SU-DHL-6 (cell line): Measurements from ENCODE around the gene ZFP36L1.
A peak's percentile ranks its signal among the peaks of the same experiment; 100 is the strongest.

Experiments
- H2AFZ ChIP-seq: fragments of 200-600 bp; sonication (generic); 2 replicates; pipeline ENCODE4 v1.6.1; 2014; ENCODE audit warnings: low read depth, mild to moderate bottlenecking, moderate library complexity, mixed read lengths, antibody characterized with exemption, low read length; ENCODE audit not compliant: severe bottlenecking
- H3F3A ChIP-seq: fragments of 200-600 bp; shearing (Covaris generic); 2 replicates; pipeline ENCODE4 v1.6.0; 2016; ENCODE audit warnings: antibody characterized with exemption, mild to moderate bottlenecking; ENCODE audit not compliant: insufficient read depth
- H3K27ac ChIP-seq: fragments of 200-600 bp; sonication (generic); 2 replicates; pipeline ENCODE4 v1.5.1; 2016; ENCODE audit warnings: low read depth, mild to moderate bottlenecking, low read length, moderate library complexity, mixed read lengths
- H3K27me3 ChIP-seq: fragments of 200-600 bp; sonication (generic), shearing (Covaris generic); 2 replicates; pipeline ENCODE4 v1.6.0; 2014; ENCODE audit warnings: mild to moderate bottlenecking, low read length
- H3K36me3 ChIP-seq: fragments of 200-600 bp; sonication (generic); 2 replicates; pipeline ENCODE4 v1.6.1; 2014; ENCODE audit warnings: mild to moderate bottlenecking, low read length, mixed read lengths
- H3K4me2 ChIP-seq: fragments of 300-600, 200-600 bp; shearing (Covaris generic), sonication (generic); 2 replicates; pipeline ENCODE4 v1.6.0; 2014; ENCODE audit warnings: low read length, low read depth, mild to moderate bottlenecking; ENCODE audit not compliant: poor library complexity, severe bottlenecking
- H3K4me3 ChIP-seq: fragments of 200-600 bp; sonication (generic); 2 replicates; pipeline ENCODE4 v1.5.1; 2014; ENCODE audit warnings: antibody characterized with exemption, low read length, mild to moderate bottlenecking, mixed read lengths; ENCODE audit not compliant: insufficient read depth, poor library complexity, severe bottlenecking
- H3K79me2 ChIP-seq: fragments of 200-600 bp; sonication (generic); 2 replicates; pipeline ENCODE4 v1.6.1; 2014; ENCODE audit warnings: mild to moderate bottlenecking, low read length, moderate library complexity; ENCODE audit not compliant: insufficient read depth
- H3K9ac ChIP-seq: fragments of 200-600 bp; sonication (generic); 2 replicates; pipeline ENCODE4 v1.7.0; 2014; ENCODE audit warnings: mild to moderate bottlenecking, low read length
- H3K9me2 ChIP-seq: fragments of 200-600 bp; sonication (generic); replicated peaks from 2 replicates; pipeline ENCODE4 v1.6.1; 2014; ENCODE audit warnings: low read length; ENCODE audit not compliant: insufficient read depth
- H3K9me3 ChIP-seq: fragments of 200-600 bp; sonication (generic); 2 replicates; pipeline ENCODE4 v1.6.1; 2014; ENCODE audit warnings: low read length, mixed read lengths; ENCODE audit not compliant: insufficient read depth
- H4K20me1 ChIP-seq: fragments of 200-600 bp; sonication (generic); 2 replicates; pipeline ENCODE4 v1.6.1; 2014; ENCODE audit warnings: low read depth, mild to moderate bottlenecking, antibody characterized with exemption, low read length, moderate library complexity, mixed read lengths
- CTCF ChIP-seq: fragments of 200-600 bp; sonication (generic); IDR thresholded peaks from one replicate; pipeline ENCODE4 v1.5.1; 2017; ENCODE audit warnings: antibody characterized with exemption, mild to moderate bottlenecking, low read length, moderate library complexity; ENCODE audit not compliant: insufficient read depth, poor library complexity, severe bottlenecking
- EZH2phosphoT487 ChIP-seq: fragments of 200-600 bp; sonication (generic), shearing (Covaris generic); conservative IDR thresholded peaks from 2 replicates; pipeline ENCODE4 v1.6.1; 2018; ENCODE audit warnings: mild to moderate bottlenecking, antibody characterized with exemption, low read length, moderate library complexity, mixed read lengths

Gene ZFP36L1

GRCh38 chr14:68785534-68786490, 7.1 kb downstream of the ZFP36L1 start:
- no peaks in the 10 kb centered on the region for H3K9me3 ChIP-seq
- H2AFZ ChIP-seq: no peak overlapping the region
- H3K9ac ChIP-seq: no peak overlapping the region
- H4K20me1 ChIP-seq: peaks cover 17% of the 10 kb centered on the region; the same call in 1 of the 2 replicates
- H3K4me3 ChIP-seq: no peak overlapping the region
- H3K27me3 ChIP-seq: no peaks in the 10 kb centered on the region
- H3K27ac ChIP-seq: peak overlapping the region; percentile 17
- H3K36me3 ChIP-seq: peaks cover 30% of the 10 kb centered on the region
- H3K9me2 ChIP-seq: no peaks in the 10 kb centered on the region
- no peak overlapping the region for H3K4me2 ChIP-seq
- peaks cover 64% of the 10 kb centered on the region for H3F3A ChIP-seq
- TF ChIP-seq EZH2phosphoT487: no peak
- TF ChIP-seq CTCF: no peak
- peaks cover 18% of the 10 kb centered on the region for H3K79me2 ChIP-seq

- Histone ChIP-seq H3K27me3 (no peaks in the 10 kb centered on the region), H3K27ac (peak overlapping the region; percentile 17; the same call in 1 of the 2 replicates), H3K9ac (no peak overlapping the region), H4K20me1 (peaks cover 12% of the 10 kb centered on the region; the same call in 1 of the 2 replicates), H3F3A (peaks cover 57% of the 10 kb centered on the region), H3K4me3 (no peak overlapping the region), H2AFZ (no peak overlapping the region), H3K9me2 (no peaks in the 10 kb centered on the region), H3K36me3 (peaks cover 22% of the 10 kb centered on the region), H3K9me3 (no peaks in the 10 kb centered on the region), H3K4me2 (no peak overlapping the region), H3K79me2 (peaks cover 11% of the 10 kb centered on the region)
- no peak for TF ChIP-seq EZH2phosphoT487
- no peak for TF ChIP-seq CTCF
Measured at GRCh38 chr14:68784978-68785533, 7.8 kb downstream of the ZFP36L1 start.

- peaks cover 50% of the 10 kb centered on the region for H3F3A ChIP-seq
Measured at GRCh38 chr14:68784226-68784910, 8.5 kb downstream of the ZFP36L1 start.

More at GRCh38 chr14:68784226-68784910, 8.5 kb downstream of the ZFP36L1 start:
- Histone ChIP-seq H3K27me3 (no peaks in the 10 kb centered on the region), H4K20me1 (peaks cover 12% of the 10 kb centered on the region; the same call in 1 of the 2 replicates), H3K27ac (no peak overlapping the region), H3K36me3 (peaks cover 16% of the 10 kb centered on the region), H2AFZ (no peak overlapping the region), H3K9me3 (no peaks in the 10 kb centered on the region), H3K79me2 (0 out of 2 replicates have a peak, but pooled peaks cover 4% of the 10 kb centered on the region), H3K9me2 (no peaks in the 10 kb centered on the region), H3K4me3 (no peak overlapping the region), H3K9ac (no peak overlapping the region), H3K4me2 (no peak overlapping the region)
- no peak for TF ChIP-seq CTCF
